Esophagus squamous epithelium (tissue), 5 donors: Measurements from ENCODE around the gene SUSD6. TPM values are rescaled to one million over a fixed set of nuclear protein-coding genes. Genes with fewer than 3 reads are reported as not detected.

ENCODE experiments used
- DNase-seq: peaks from one replicate; lab custom pipeline; 2025; lab: John Stamatoyannopoulos, UW
- H3K27ac ChIP-seq, 4 donors: fragments of 200-600 bp; sonication (generic); one replicate each; pipeline ENCODE4 v1.5.1; 2016 to 2019; ENCODE audit warnings: mild to moderate bottlenecking in 1 of 4
- H3K27me3 ChIP-seq, 4 donors: fragments of 200-600 bp; sonication (generic); 1 replicate in 3 of 4; 2 replicates in 1 of 4; pipeline versions ENCODE4 v1.5.1 to v1.6.0; 2017 to 2021; ENCODE audit warnings: antibody characterized with exemption in 1 of 4
- H3K36me3 ChIP-seq, 3 donors: fragments of 200-600 bp; sonication (generic); one replicate each; pipeline ENCODE4 v1.5.1; 2016 to 2019
- H3K4me1 ChIP-seq, 3 donors: fragments of 200-600 bp; sonication (generic); one replicate each; pipeline ENCODE4 v1.5.1; 2017 to 2019
- H3K4me3 ChIP-seq, 4 donors: fragments of 200-600 bp; sonication (generic); 1 replicate in 3 of 4; 2 replicates in 1 of 4; pipeline ENCODE4 v1.5.1; 2016 to 2019; ENCODE audit warnings: mild to moderate bottlenecking in 2 of 4, moderate library complexity in 1 of 4
- H3K9me3 ChIP-seq, 3 donors: fragments of 200-600 bp; sonication (generic); one replicate each; pipeline ENCODE4 v1.5.1; 2016 to 2019
- POLR2A ChIP-seq, 4 donors: fragments of 450-650 bp; IDR thresholded peaks; one replicate each; pipeline ENCODE4 v1.6.1; 2017; ENCODE audit warnings: antibody characterized with exemption in 4 of 4, mild to moderate bottlenecking in 4 of 4, moderate library complexity in 3 of 4
- WGBS, 2 donors: methylation state at CpG; one replicate each; pipeline ENCODE4 v1.1.5; 2018; 5-methylcytosine and 5-hydroxymethylcytosine counted together
- intact Hi-C: fragments of 100-400 bp; cut with DNase I; formaldehyde crosslinking; loops from one replicate; pipeline ENCODE4 v1.15.0; 2022
- total RNA-seq, 4 donors: library from RNA; depleted of rRNA; stranded (reverse); fragments of >200 nt; gene quantifications; one replicate each; pipeline ENCODE4 v1.1.0, GENCODE V29; 2016
- TF ChIP-seq, protein P1 (sequence below), 6 experiments: fragments of 450-650 bp in 4 of 6; fragments of 200-600 bp in 2 of 6; sonication (generic) in 2 of 6; IDR thresholded peaks; one replicate each; pipeline ENCODE4 v1.5.1; 2016 to 2019; ENCODE audit warnings: antibody characterized with exemption in 6 of 6, mild to moderate bottlenecking in 4 of 6, moderate library complexity in 4 of 6
- donor health status: DM: yes; HTN: yes; CAD: no.

SUSD6 gene
- total RNA-seq, 4 donors from 2014 or later: 22.4 to 43.1 (median 27.8) TPM

DNA sequence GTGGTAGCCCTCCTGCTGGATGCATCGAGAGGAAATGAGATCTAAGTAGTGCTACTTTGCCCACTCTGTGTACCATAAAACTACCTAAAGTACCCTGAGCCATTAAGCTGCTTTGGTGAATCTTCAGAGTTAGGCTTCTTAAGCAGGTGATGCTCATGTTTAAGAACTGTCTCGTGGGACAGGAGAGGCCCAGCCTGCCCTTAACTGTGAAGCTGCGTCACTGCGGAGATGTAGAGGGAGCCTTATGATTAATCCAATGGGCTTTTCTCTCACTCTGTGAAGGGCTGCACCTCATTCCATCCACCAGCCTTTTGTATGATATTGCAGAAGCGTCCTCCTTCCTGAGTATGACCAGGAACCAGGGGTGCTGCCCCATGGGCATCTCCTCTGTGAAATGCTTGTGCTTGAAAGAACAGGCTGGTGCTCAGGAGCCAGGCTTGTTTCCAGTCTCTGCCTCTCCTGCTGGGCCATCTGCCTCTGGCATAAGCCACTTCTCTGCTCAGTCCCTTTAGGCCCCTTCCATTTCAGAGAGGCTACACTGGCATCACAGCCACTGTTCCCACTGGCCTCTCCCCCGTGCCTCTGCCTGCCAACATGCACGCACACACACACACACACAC, 30.0 kb upstream of the SUSD6 start:
- WGBS, 2 donors: 78 to 82% methylated on average over 7 of the region's 7 CpGs
- Histone ChIP-seq H3K27me3 (peaks cover 0 to 21% (median 0%) of the 10 kb centered on the region in 4 donors), H3K4me3 (no peak overlapping the region), H3K9me3 (no peaks in the 10 kb centered on the region), H3K27ac (no peak overlapping the region), H3K36me3 (no peaks in the 10 kb centered on the region), H3K4me1 (peaks cover 5 to 34% (median 5%) of the 10 kb centered on the region in 3 donors)
- intact Hi-C loops: no loop called here
- DNase-seq: no peak
- TF ChIP-seq, protein P1, sequence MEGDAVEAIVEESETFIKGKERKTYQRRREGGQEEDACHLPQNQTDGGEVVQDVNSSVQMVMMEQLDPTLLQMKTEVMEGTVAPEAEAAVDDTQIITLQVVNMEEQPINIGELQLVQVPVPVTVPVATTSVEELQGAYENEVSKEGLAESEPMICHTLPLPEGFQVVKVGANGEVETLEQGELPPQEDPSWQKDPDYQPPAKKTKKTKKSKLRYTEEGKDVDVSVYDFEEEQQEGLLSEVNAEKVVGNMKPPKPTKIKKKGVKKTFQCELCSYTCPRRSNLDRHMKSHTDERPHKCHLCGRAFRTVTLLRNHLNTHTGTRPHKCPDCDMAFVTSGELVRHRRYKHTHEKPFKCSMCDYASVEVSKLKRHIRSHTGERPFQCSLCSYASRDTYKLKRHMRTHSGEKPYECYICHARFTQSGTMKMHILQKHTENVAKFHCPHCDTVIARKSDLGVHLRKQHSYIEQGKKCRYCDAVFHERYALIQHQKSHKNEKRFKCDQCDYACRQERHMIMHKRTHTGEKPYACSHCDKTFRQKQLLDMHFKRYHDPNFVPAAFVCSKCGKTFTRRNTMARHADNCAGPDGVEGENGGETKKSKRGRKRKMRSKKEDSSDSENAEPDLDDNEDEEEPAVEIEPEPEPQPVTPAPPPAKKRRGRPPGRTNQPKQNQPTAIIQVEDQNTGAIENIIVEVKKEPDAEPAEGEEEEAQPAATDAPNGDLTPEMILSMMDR (IDR thresholded peaks at IDR 0.05): no peak
- TF ChIP-seq POLR2A (IDR thresholded peaks at IDR 0.05): no peak

DNA sequence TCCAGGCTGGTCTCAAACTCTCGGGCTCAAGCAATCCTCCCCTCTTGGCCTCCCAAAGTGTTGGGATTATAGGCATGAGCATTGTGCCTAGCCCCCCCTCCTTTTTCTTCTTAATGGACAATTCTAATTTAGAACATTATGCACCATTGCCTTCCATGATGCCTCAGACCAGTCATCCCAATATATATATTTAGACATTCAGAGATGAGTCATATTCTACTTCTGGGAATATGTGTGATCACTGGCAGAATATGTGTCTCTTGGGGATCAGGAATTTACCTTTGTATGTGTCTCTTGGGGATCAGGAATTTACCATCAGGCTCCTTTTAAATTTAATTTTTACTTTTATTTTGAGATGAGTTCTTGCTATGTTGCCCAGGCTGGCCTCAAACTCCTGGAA, 29.2 kb upstream of the SUSD6 start:
- H3K4me1 ChIP-seq: peaks cover 5 to 42% (median 5%) of the 10 kb centered on the region in 3 donors
- TF ChIP-seq, protein P1 (IDR thresholded peaks at IDR 0.05): no peak
- TF ChIP-seq POLR2A (IDR thresholded peaks at IDR 0.05): no peak
- peaks cover 0 to 14% (median 0%) of the 10 kb centered on the region in 4 donors for H3K27me3 ChIP-seq
- no peak for DNase-seq
- H3K36me3 ChIP-seq: no peaks in the 10 kb centered on the region
- intact Hi-C loops: no loop called here
- no peak overlapping the region for H3K27ac ChIP-seq
- H3K4me3 ChIP-seq: no peak overlapping the region
- WGBS, 2 donors: 87 to 100% methylated on average over 1 of the region's 1 CpG
- H3K9me3 ChIP-seq: no peaks in the 10 kb centered on the region

DNA sequence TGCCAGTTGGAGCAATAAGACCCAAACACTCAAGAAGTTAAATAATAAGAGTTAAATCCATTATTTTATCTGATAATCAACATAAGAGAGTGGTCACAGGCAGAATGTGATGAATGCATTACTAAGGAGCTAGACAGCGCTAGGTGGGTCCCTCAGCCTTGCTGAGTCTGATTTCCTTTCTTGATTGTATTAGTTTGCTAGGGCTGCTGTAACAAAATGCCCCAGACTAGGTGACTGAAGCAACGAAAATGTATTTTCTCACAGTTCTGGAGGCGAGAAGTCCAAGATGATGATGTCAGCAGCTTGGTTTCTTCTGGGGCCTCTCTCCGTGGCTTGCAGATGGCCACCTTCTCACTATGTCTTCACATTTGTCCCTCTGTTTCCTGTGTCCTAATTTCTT, 28.6 kb upstream of the SUSD6 start:
- WGBS, 2 donors: 91 to 93% methylated on average over 4 of the region's 4 CpGs
- H3K36me3 ChIP-seq: no peaks in the 10 kb centered on the region
- intact Hi-C loops: no loop called here
- TF ChIP-seq, protein P1 (IDR thresholded peaks at IDR 0.05): no peak
- TF ChIP-seq POLR2A (IDR thresholded peaks at IDR 0.05): no peak
- DNase-seq: no peak
- H3K4me1 ChIP-seq: peaks cover 5 to 48% (median 9%) of the 10 kb centered on the region in 3 donors
- H3K4me3 ChIP-seq: no peak overlapping the region
- no peak overlapping the region for H3K27ac ChIP-seq
- H3K9me3 ChIP-seq: no peaks in the 10 kb centered on the region
- H3K27me3 ChIP-seq: peaks cover 0 to 8% (median 0%) of the 10 kb centered on the region in 4 donors

DNA sequence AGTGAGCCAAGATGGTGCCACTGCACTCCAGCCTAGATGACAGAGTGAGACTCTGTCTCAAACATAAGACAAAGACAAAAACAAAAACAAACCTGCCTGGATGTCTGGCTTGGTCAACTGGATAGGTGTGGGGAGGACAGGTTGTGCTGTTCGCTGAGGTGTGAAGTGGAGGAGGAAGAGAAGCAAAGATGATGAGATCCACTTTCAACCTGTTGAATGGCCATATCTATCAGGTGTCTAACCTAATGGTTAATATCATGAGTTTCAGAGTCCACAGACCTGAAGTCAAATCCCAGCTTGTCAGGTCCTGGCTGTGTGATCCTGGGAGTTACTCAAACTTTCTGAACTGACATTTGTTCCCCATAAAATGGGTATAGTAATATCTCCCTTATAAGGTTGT, 27.0 kb upstream of the SUSD6 start:
- intact Hi-C loops: no loop called here
- no peak overlapping the region for H3K4me3 ChIP-seq
- no peak for DNase-seq
- TF ChIP-seq, protein P1 (IDR thresholded peaks at IDR 0.05): no peak
- TF ChIP-seq POLR2A (IDR thresholded peaks at IDR 0.05): no peak
- 69 to 86% methylated on average over 1 of the region's 1 CpG for WGBS, 2 donors
- no peaks in the 10 kb centered on the region for H3K27me3 ChIP-seq
- peaks cover 5 to 46% (median 8%) of the 10 kb centered on the region in 3 donors for H3K4me1 ChIP-seq
- H3K9me3 ChIP-seq: no peaks in the 10 kb centered on the region
- no peaks in the 10 kb centered on the region for H3K36me3 ChIP-seq
- no peak overlapping the region for H3K27ac ChIP-seq

DNA sequence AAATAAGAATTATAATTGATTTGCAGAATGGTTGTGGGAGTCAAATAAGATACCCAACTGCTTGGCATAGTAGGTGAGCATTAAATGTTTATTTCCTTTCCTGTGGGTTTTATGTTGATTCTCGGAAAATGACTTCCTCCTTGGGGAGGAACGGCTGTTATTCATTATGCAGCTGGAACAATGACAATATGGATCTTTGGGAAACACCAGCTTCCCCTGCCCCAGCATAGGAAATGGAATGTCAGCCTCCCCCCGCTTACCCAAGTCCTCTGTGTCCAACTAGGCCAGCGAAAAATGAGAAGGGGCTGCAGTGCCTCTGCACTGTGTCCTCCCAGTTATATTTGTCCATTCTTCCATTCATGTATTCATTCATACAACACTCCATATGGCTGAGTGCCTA, 25.0 kb upstream of the SUSD6 start:
- Histone ChIP-seq H3K27ac (peak overlapping the region in 1 of 4 donors; percentile 50), H3K4me3 (no peak overlapping the region), H3K27me3 (no peaks in the 10 kb centered on the region), H3K4me1 (peaks cover 0 to 34% (median 4%) of the 10 kb centered on the region in 3 donors), H3K36me3 (no peaks in the 10 kb centered on the region), H3K9me3 (no peaks in the 10 kb centered on the region)
- TF ChIP-seq POLR2A (IDR thresholded peaks at IDR 0.05): no peak
- TF ChIP-seq, protein P1 (IDR thresholded peaks at IDR 0.05): no peak
- DNase-seq: no peak
- intact Hi-C loops: loop anchor here (2.0 kb wide), 1 partner anchor 138 kb away; no protein-coding TSS in a partner anchor
- WGBS, 2 donors: 40 to 67% methylated on average over 4 of the region's 4 CpGs
